Cardiac muscle cell (in vitro differentiated cells and primary cell): Measurements from ENCODE around the gene PPP3R1. TPM values are rescaled to one million over a fixed set of nuclear protein-coding genes. Genes with fewer than 3 reads are reported as not detected.

ENCODE experiments used
- DNase-seq, 2 donors: peaks; one replicate each; pipeline versions ENCODE4 v3.0.0 to v3.0.0-alpha.2; 2010 to 2017; ENCODE audit warnings: low read depth in 1 of 2, low spot score in 1 of 2
- H3K27ac ChIP-seq: fragments of 200-600 bp; sonication (generic); 2 replicates; pipeline ENCODE4 v1.5.1; 2016
- H3K27me3 ChIP-seq: fragments of 200-600 bp; sonication (generic); 2 replicates; pipeline ENCODE4 v1.6.0; 2016; ENCODE audit warnings: control low read depth
- H3K36me3 ChIP-seq: fragments of 200-600 bp; sonication (generic); 2 replicates; pipeline ENCODE4 v1.5.1; 2016; ENCODE audit warnings: control low read depth
- H3K4me1 ChIP-seq: fragments of 200-600 bp; sonication (generic); 2 replicates; pipeline ENCODE4 v1.8.1; 2017; ENCODE audit warnings: low read depth, mild to moderate bottlenecking, mixed run types
- H3K4me3 ChIP-seq: fragments of 200-600 bp; sonication (generic); 2 replicates; pipeline ENCODE4 v1.5.1; 2016; ENCODE audit warnings: mild to moderate bottlenecking
- H3K9me3 ChIP-seq: fragments of 200-600 bp; sonication (generic); 2 replicates; pipeline ENCODE4 v1.5.1; 2017; ENCODE audit warnings: low read depth, mild to moderate bottlenecking, control low read depth
- CTCF ChIP-seq: IDR thresholded peaks from 2 replicates; pipeline ENCODE4 v1.5.1; 2012; ENCODE audit warnings: low read depth, mild to moderate bottlenecking, low read length
- polyA plus RNA-seq: library from polyadenylated mRNA; unstranded; fragments of >200 nt; fragmentation: Nextera tagmentation; extraction: Ambion mirVana; gene quantifications from 2 replicates; pipeline ENCODE4 v1.2.1, GENCODE V29; 2016
- total RNA-seq: library from RNA; depleted of rRNA; stranded (reverse); fragments of >200 nt; gene quantifications from 2 replicates; pipeline ENCODE4 v1.2.3, GENCODE V29; 2016

Gene PPP3R1, protein sequence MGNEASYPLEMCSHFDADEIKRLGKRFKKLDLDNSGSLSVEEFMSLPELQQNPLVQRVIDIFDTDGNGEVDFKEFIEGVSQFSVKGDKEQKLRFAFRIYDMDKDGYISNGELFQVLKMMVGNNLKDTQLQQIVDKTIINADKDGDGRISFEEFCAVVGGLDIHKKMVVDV
- total RNA-seq (16.3 and 17.0 TPM in 2 replicates), polyA plus RNA-seq (2.3 and 4.4 TPM in 2 replicates)

DNA sequence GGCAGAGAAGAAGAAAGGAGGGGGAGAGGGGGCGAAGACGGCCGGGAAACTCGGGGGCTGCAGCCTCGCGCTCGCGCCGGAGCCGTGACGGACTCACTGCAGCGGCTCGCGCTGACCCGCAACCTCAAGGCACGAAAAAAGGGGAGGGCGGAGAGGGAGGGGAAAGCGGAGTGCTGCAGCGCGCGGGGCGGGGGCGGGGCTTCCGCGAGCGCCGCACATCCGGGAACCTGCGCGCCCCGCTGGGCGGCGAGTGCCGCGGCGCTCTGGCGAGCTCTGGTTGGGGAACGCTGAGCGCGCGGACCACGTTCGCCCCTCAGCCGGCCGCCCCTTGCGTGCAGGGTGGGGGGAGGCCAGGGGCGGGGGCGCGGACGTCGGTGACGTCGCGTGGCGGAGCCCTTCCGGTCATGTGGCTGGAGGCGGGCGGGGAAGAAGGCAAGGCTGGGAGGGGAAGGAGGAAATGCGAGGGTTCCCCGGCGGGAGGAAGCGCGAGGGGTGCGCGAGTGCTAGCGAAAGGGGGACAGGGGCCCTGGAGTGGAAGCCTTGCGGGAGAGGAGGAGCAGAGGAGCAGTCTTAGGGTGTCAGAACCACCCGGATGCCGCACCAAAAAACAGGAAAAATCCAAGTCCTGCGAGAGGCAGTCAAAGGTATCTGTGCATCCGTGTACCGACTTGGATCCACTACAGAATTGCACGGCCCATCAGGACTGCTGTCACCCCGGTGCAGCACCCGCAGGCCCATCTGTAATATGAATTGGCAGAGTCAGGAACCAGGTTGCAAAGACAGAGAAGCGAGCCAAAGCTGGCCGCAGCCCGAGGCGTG is at the start of gene PPP3R1:
Gene PPP3R1 (minus strand): TSS at position 133 of the 819 bp plus-strand sequence. CDS start 405 bp downstream, outside the sequence.
- Histone ChIP-seq H3K27me3 (no peaks in the 10 kb centered on the region), H3K27ac (peak within 1 kb of the TSS; percentile 99), H3K4me1 (peaks cover 28% of the 10 kb centered on the region), H3K9me3 (no peaks in the 10 kb centered on the region), H3K4me3 (peak within 1 kb of the TSS; percentile 93), H3K36me3 (no peaks in the 10 kb centered on the region)
- no peak for TF ChIP-seq CTCF
- peak; percentile 96 to 99 for DNase-seq

- TF ChIP-seq CTCF, result no peak
- H3K9me3 ChIP-seq, result no peaks in the 10 kb centered on the region
- no peaks in the 10 kb centered on the region for H3K36me3 ChIP-seq
- no peak overlapping the region for H3K4me3 ChIP-seq
- H3K4me1 ChIP-seq, result peaks cover 10% of the 10 kb centered on the region
- H3K27me3 ChIP-seq, result no peaks in the 10 kb centered on the region
- H3K27ac ChIP-seq, result no peak overlapping the region
- DNase-seq, result no peak
Observed at GRCh38 chr2:68295516-68295915, 43.2 kb upstream of the PPP3R1 start.

DNA sequence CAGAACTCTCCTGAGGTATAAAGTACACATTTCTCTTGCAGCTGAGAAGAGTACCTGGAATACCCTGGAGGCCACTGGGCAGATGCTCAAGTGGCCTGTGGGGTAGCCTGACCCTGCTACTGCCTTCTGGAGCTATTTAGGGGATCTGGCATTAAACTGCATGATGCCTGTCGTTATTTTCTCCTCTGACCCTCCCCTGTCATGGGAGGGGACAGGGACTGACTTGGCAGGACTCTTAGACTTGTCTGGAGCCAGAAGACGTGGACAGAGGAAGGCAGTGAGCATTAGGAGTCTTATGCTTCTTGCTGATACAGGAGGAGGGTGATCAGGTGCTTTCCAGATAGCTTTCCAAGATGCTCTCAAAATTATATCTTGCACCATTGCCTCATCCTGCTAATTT is 42.6 kb upstream of the PPP3R1 start:
- Histone ChIP-seq H3K27me3 (no peaks in the 10 kb centered on the region), H3K27ac (no peak overlapping the region), H3K4me3 (no peak overlapping the region), H3K9me3 (no peaks in the 10 kb centered on the region), H3K36me3 (no peaks in the 10 kb centered on the region), H3K4me1 (peaks cover 15% of the 10 kb centered on the region)
- DNase-seq, result no peak
- TF ChIP-seq CTCF, result no peak

DNA sequence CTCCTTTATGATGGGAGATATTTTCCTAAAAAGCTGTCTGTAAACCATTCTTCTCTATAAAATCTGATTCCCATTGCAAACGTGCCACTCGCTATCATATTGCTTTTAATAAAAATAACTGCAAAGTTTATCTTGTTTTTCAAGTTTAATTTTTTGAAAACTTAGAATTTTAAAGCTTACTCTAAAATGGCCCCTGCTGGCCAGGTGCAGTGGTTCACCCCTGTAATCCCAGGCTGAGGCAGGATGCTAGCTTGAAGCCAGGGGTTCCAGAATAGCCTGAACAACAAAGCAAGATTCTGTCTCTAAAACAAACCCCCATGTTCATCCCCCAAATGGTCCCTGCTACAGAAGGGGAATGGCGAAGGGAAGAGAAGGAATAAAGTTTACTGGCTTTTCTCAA is 41.9 kb upstream of the PPP3R1 start:
- H3K4me3 ChIP-seq, result no peak overlapping the region
- DNase-seq, result no peak
- no peaks in the 10 kb centered on the region for H3K9me3 ChIP-seq
- TF ChIP-seq CTCF, result no peak
- no peaks in the 10 kb centered on the region for H3K36me3 ChIP-seq
- H3K4me1 ChIP-seq, result peaks cover 15% of the 10 kb centered on the region
- no peak overlapping the region for H3K27ac ChIP-seq
- no peaks in the 10 kb centered on the region for H3K27me3 ChIP-seq

GRCh38 chr2:68293755-68294154 is 41.4 kb upstream of the PPP3R1 start:
- DNase-seq, result no peak
- no peak overlapping the region for H3K4me3 ChIP-seq
- H3K27me3 ChIP-seq, result no peaks in the 10 kb centered on the region
- no peak overlapping the region for H3K27ac ChIP-seq
- no peaks in the 10 kb centered on the region for H3K9me3 ChIP-seq
- H3K36me3 ChIP-seq, result no peaks in the 10 kb centered on the region
- peaks cover 15% of the 10 kb centered on the region for H3K4me1 ChIP-seq
- TF ChIP-seq CTCF, result no peak
